ENCODE data around the gene CEACAM21.

DNA sequence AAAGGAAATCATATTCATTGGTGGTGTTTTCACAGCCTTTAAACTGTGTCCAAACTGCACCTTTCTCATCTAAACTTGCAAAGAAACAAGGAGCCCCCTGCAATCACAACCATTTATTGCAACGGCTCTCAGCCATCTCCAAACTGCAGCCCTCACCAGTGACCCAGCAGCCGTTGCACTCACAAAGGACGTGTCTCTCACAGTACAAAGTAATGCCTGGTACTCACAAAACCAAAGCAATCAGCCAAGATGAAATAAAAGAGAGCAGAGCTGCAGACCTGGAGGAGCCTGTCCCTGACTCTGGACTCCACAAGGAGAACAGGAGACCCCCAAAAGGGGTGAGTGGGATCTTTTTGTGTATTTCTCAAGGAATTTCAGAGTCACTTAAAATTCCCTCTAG lies 20.2 kb upstream of the CEACAM21 start:
- TF ChIP-seq POLR2A (IDR thresholded peaks at IDR 0.05): no peak
- TF ChIP-seq CTCF (IDR thresholded peaks at IDR 0.05): no peak

Measured in tibial nerve (tissue), 3 donors.